Smooth muscle cell (in vitro differentiated cells): ENCODE measurements around the gene FNDC3B. TPM values are rescaled to one million over a fixed set of nuclear protein-coding genes. Genes with fewer than 3 reads are reported as not detected.

Experiments
- DNase-seq: peaks from one replicate; lab custom pipeline; 2025; ENCODE audit not compliant: unreplicated experiment; lab: John Stamatoyannopoulos, UW
- H2AFZ ChIP-seq: fragments of 200-600 bp; sonication (generic); 2 replicates; pipeline ENCODE4 v1.6.0; 2016; ENCODE audit warnings: antibody characterized with exemption, low read depth, mild to moderate bottlenecking
- H3F3A ChIP-seq: fragments of 200-600 bp; sonication (generic); 2 replicates; pipeline ENCODE4 v1.6.0; 2017; ENCODE audit warnings: antibody characterized with exemption, low read depth
- H3K27ac ChIP-seq: fragments of 200-600 bp; sonication (generic); 2 replicates; pipeline ENCODE4 v1.5.1; 2016; ENCODE audit warnings: low read depth, mild to moderate bottlenecking
- H3K27me3 ChIP-seq: fragments of 200-600 bp; sonication (generic); 2 replicates; pipeline ENCODE4 v1.6.1; 2016; ENCODE audit warnings: low read depth, mild to moderate bottlenecking
- H3K36me3 ChIP-seq: fragments of 200-600 bp; sonication (generic); 2 replicates; pipeline ENCODE4 v1.5.1; 2016; ENCODE audit warnings: low read depth
- H3K4me1 ChIP-seq: fragments of 200-600 bp; sonication (generic); 2 replicates; pipeline ENCODE4 v1.5.1; 2016; ENCODE audit warnings: low read depth
- H3K4me2 ChIP-seq: fragments of 200-600 bp; sonication (generic); 2 replicates; pipeline ENCODE4 v1.6.0; 2016; ENCODE audit warnings: mild to moderate bottlenecking
- H3K4me3 ChIP-seq: fragments of 200-600 bp; sonication (generic); 2 replicates; pipeline ENCODE4 v1.5.1; 2016; ENCODE audit warnings: mild to moderate bottlenecking
- H3K79me2 ChIP-seq: fragments of 200-600 bp; sonication (generic); 2 replicates; pipeline ENCODE4 v1.6.0; 2016; ENCODE audit warnings: low read depth, mild to moderate bottlenecking
- H3K9ac ChIP-seq: fragments of 200-600 bp; sonication (generic); 2 replicates; pipeline ENCODE4 v1.6.0; 2016; ENCODE audit warnings: low read depth
- H3K9me3 ChIP-seq: fragments of 200-600 bp; sonication (generic); replicated peaks from 2 replicates; pipeline ENCODE4 v1.5.1; 2016; ENCODE audit warnings: low read depth
- H4K20me1 ChIP-seq: fragments of 200-600 bp; sonication (generic); 2 replicates; pipeline ENCODE4 v1.6.0; 2016; ENCODE audit warnings: low read depth
- WGBS: methylation state at CpG from one replicate; pipeline ENCODE4 v1.1.7; 2016; ENCODE audit warnings: low lambda C conversion rate; 5-methylcytosine and 5-hydroxymethylcytosine counted together
- polyA plus RNA-seq: library from polyadenylated mRNA; unstranded; fragments of >200 nt; fragmentation: Nextera tagmentation; extraction: Ambion mirVana; gene quantifications from 2 replicates; pipeline ENCODE4 v1.2.1, GENCODE V29; 2016
- total RNA-seq: library from RNA; depleted of rRNA; stranded (reverse); fragments of >200 nt; gene quantifications from 2 replicates; pipeline ENCODE4 v1.2.3, GENCODE V29; 2014
- TF ChIP-seq, protein P1 (sequence below): fragments of 200-600 bp; sonication (generic); IDR thresholded peaks from 2 replicates; pipeline ENCODE4 v1.5.1; 2017; ENCODE audit warnings: borderline replicate concordance, mild to moderate bottlenecking, antibody characterized with exemption; ENCODE audit not compliant: insufficient read depth, poor library complexity, severe bottlenecking

Gene FNDC3B
- total and polyA plus RNA-seq, 2 experiments from 2014 or later, result 149 to 294 TPM

DNA sequence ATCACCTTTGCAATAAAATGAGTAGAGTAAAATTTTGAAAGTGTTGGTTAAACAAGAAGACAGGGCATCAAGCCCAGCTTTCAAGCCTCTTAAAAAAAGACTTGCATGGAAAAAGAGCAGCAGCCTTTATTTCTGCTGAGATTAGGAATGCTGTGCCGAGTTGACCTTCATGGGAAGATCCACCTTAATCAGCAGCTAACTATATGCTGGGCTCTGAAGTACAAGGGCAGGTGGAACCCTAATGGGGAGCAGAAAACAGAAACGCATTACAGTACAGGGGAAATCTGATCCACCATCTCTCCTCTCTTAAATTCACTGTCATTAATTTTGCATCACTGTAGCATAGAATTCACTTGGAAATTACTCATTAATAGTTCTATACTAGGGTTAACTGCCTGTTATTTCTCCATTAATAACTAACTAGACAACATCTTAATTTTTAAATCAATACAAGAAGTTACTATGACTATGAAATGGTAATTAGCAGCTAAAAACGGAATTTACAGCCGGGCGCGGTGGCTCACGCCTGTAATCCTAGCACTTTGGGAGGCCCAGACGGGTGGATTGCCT is 275.3 kb downstream of the FNDC3B start:
- no peaks in the 10 kb centered on the region for H3K27me3 ChIP-seq
- TF ChIP-seq, protein P1, sequence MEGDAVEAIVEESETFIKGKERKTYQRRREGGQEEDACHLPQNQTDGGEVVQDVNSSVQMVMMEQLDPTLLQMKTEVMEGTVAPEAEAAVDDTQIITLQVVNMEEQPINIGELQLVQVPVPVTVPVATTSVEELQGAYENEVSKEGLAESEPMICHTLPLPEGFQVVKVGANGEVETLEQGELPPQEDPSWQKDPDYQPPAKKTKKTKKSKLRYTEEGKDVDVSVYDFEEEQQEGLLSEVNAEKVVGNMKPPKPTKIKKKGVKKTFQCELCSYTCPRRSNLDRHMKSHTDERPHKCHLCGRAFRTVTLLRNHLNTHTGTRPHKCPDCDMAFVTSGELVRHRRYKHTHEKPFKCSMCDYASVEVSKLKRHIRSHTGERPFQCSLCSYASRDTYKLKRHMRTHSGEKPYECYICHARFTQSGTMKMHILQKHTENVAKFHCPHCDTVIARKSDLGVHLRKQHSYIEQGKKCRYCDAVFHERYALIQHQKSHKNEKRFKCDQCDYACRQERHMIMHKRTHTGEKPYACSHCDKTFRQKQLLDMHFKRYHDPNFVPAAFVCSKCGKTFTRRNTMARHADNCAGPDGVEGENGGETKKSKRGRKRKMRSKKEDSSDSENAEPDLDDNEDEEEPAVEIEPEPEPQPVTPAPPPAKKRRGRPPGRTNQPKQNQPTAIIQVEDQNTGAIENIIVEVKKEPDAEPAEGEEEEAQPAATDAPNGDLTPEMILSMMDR, result no peak
- H3K9me3 ChIP-seq, result no peaks in the 10 kb centered on the region
- H3K4me2 ChIP-seq, result peak overlapping the region; percentile 71
- WGBS, result 84% methylated on average over 8 of the region's 8 CpGs
- H3K27ac ChIP-seq, result peak overlapping the region; percentile 99
- peaks cover 89% of the 10 kb centered on the region for H3F3A ChIP-seq
- peaks cover 22% of the 10 kb centered on the region for H3K4me1 ChIP-seq
- peaks cover 9% of the 10 kb centered on the region for H3K36me3 ChIP-seq
- no peak overlapping the region for H3K9ac ChIP-seq
- peaks cover 86% of the 10 kb centered on the region for H4K20me1 ChIP-seq
- no peak overlapping the region for H3K4me3 ChIP-seq
- H3K79me2 ChIP-seq, result peaks cover 21% of the 10 kb centered on the region
- no peak for DNase-seq
- H2AFZ ChIP-seq, result no peak overlapping the region

DNA sequence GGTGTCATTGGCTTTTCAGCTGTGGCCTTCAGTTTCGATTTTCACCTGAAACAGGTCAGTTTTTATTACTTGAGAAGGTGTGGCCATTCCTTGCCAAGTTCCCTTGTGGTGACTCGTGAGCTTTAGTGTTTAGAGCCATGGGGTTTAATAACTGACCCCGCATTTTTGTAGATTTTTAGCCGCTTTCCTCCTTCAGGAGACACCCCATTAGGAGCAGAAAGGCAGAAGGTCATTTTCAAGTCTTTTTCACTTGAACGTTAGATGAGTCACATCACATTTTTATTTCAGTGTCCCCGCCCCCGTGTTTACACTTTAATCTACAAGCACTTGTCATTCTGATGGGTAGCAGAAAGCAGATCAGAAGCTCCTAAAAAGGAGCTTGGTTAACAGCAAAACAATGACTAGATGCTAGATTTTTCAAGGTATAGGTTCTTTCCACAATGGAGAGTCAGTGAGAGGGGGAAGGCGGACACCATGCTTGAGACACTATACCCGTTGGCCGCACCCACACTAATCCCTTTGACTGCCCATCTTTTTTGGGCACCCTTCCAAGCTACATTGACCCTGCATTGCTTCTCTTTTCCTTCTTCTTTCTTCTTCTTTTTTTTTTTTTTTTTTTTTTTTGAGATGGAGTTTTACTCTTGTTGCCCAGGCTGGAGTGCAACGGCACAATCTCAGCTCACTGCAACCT is 276.2 kb downstream of the FNDC3B start:
- TF ChIP-seq, protein P1, result no peak
- H3K27me3 ChIP-seq, result no peaks in the 10 kb centered on the region
- H3K9me3 ChIP-seq, result no peaks in the 10 kb centered on the region
- H2AFZ ChIP-seq, result no peak overlapping the region
- H3F3A ChIP-seq, result peaks cover 89% of the 10 kb centered on the region
- WGBS, result 40% methylated on average over 11 of the region's 11 CpGs
- peaks cover 30% of the 10 kb centered on the region for H3K79me2 ChIP-seq
- peaks cover 89% of the 10 kb centered on the region for H4K20me1 ChIP-seq
- no peak for DNase-seq
- H3K4me3 ChIP-seq, result no peak overlapping the region
- peak overlapping the region; percentile 99 for H3K27ac ChIP-seq
- H3K36me3 ChIP-seq, result peaks cover 10% of the 10 kb centered on the region
- peak overlapping the region; percentile 71 for H3K4me2 ChIP-seq
- H3K9ac ChIP-seq, result no peak overlapping the region
- H3K4me1 ChIP-seq, result peaks cover 22% of the 10 kb centered on the region

- Histone ChIP-seq H4K20me1 (peaks cover 91% of the 10 kb centered on the region), H3K4me2 (peak overlapping the region; percentile 71), H3K79me2 (peaks cover 42% of the 10 kb centered on the region), H3K27ac (peak overlapping the region; percentile 99), H3K4me1 (peaks cover 22% of the 10 kb centered on the region), H3K9me3 (no peaks in the 10 kb centered on the region), H3K36me3 (peaks cover 5% of the 10 kb centered on the region), H3F3A (peaks cover 86% of the 10 kb centered on the region), H3K4me3 (no peak overlapping the region), H3K9ac (no peak overlapping the region), H2AFZ (no peak overlapping the region), H3K27me3 (no peaks in the 10 kb centered on the region)
- TF ChIP-seq, protein P1, result no peak
- WGBS, result 92% methylated on average over 4 of the region's 4 CpGs
- DNase-seq, result no peak
Observed at GRCh38 chr3:172316758-172317157, 277.4 kb downstream of the FNDC3B start.
